GM12892 (cell line): Measurements from ENCODE around the gene P4HB.
A peak's percentile ranks its signal among the peaks of the same experiment; 100 is the strongest.

ENCODE experiments used
- POLR2A ChIP-seq: IDR thresholded peaks from 2 replicates; pipeline ENCODE4 v1.6.1; 2011; ENCODE audit warnings: low read depth, low read length, control low read depth
- POLR2AphosphoS5 ChIP-seq: IDR thresholded peaks from 2 replicates; pipeline ENCODE4 v1.6.1; 2011; ENCODE audit warnings: low read depth, low read length, control low read depth

GRCh38 chr17:81868674-81869220 lies 8.4 kb upstream of the P4HB start:
- 0 out of 2 replicates have a peak, but pooled peaks have one; percentile 0 for TF ChIP-seq POLR2A
- TF ChIP-seq POLR2AphosphoS5: no peak; the same call in 1 of the 2 replicates
